ENCODE measurements around the gene PUS1.
"Not testable (repeated sequence)": the region's sequence is repeated elsewhere in the genome, so short reads cannot be mapped to it uniquely, and the experiment has no call there.

The PUS1 gene

DNA sequence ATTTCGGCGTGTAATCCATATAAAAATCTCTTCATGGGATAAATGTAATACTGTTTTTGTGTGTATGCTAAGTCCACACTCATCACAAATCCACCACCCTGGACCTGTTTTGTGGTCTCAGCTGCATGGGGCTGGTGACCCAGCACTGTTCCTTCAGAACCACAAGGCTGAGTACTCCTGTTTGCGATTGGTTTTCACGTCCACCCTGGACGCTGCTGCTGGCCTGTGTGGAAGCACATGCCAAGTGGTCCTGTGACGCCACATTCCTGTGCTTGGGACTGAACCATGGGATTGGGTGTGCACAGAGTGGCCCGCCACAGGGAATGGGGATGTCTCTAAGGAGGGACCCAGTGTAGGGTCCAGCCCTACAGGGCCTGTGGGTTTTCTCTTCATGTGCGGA lies 4.3 kb downstream of the PUS1 start:
- DNase-seq (ENCODE audit: extremely low read depth in 1 of 2, low read depth in 1 of 2), result no peak

DNA sequence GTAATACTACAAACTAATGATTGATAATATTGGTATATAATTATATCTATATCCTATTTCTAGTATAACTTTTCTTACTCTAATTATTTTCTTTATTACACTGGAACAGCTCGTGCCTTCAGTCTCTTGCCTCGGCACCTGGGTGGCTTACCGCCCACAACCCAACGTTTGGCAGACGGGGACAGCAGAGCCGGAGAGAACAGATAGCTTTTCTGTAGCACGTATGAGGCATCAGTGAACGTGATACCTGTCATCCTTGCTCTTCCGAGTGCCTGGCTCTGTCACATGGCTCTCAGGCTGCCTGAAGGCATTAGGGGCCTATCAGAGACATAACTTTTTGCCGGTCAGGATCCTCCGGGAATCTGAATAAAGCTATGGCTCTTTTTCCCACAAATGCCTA lies 5.5 kb downstream of the PUS1 start:
- DNase-seq (ENCODE audit: extremely low read depth in 1 of 2, low read depth in 1 of 2), result no peak

DNA sequence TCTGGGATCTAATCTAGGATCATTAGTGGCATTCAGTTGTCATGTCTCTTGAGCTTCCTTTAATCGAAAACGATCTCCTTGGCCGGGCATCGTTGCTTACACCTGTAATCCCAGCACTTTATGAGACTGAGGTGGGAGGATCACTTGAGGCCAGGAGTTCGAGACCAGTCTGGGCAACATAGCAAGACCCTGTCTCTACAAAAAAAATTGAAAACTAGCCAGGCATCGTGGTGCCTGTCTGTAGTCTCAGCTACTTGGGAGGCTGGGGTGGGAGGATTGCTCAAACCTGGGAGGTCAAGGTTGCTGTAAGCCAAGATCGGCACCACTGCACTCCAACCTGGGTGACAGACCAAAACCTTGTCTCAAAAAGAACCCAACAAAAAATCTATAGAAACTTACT lies 9.0 kb downstream of the PUS1 start:
- no peak for DNase-seq (ENCODE audit: extremely low read depth in 1 of 2, low read depth in 1 of 2)

DNA sequence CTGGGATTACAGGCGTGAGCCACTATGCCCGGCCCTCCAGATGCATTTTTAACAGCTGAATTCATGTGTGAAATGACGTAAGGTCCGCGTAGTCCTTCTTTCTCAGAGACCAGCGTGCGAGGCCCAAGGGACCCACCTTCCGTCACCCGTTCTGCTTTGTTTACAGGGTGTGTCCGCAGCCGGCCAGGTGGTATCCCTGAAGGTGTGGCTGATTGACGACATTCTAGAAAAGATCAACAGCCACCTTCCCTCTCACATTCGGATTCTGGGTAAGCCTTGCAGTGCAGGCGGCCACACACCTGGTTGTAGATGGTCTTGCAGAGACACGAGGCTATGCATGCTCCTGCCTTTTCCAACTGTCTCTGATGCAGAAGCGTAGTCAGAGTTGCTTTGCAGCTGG lies 9.9 kb downstream of the PUS1 start:
- no peak for DNase-seq (ENCODE audit: extremely low read depth in 1 of 2, low read depth in 1 of 2)

DNA sequence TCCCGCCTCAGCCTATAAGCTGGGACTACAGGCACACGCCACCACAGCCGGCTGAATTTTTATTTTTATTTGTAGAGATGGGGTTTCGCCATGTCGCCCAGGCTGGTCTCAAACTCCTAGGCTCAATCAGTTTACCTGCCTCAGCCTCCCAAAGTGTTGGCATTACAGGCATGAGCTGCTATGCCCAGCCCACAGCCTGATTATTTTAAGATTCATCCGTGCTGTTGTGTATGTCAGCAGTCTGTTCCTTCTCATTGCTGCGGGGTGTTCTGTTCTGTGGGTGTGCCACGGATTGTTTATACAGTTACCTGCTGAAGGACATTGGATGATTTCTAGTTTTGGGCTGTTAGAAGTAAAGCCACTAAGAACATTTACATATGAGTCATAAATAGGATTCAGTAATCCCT lies 11.1 kb downstream of the PUS1 start:
- DNase-seq (ENCODE audit: extremely low read depth in 1 of 2, low read depth in 1 of 2), result no peak

DNA sequence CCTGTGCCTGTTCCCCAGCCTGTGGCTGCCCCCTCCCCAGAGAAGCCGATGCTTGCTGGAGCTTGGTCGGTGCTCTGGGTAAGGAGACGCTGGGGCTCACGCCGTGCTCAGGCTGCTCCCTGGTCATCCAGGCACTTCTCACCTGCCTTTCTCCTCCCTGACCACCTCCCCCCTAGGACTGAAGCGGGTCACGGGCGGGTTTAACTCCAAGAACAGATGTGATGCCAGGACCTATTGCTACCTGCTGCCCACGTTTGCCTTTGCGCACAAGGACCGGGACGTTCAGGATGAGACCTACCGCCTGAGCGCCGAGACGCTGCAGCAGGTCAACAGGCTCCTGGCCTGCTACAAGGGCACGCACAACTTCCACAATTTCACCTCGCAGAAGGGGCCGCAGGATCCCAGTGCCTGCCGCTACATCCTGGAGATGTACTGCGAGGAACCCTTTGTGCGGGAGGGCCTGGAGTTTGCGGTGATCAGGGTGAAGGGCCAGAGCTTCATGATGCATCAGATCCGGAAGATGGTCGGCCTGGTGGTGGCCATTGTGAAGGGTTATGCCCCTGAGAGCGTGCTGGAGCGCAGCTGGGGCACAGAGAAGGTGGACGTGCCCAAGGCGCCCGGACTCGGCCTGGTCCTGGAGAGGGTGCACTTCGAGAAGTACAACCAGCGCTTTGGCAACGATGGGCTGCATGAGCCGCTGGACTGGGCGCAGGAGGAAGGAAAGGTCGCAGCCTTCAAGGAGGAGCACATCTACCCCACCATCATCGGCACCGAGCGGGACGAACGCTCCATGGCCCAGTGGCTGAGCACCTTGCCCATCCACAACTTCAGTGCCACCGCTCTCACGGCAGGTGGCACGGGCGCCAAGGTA lies 12.3 kb downstream of the PUS1 start:
- no peak for DNase-seq (ENCODE audit: extremely low read depth in 1 of 2, low read depth in 1 of 2)

DNA sequence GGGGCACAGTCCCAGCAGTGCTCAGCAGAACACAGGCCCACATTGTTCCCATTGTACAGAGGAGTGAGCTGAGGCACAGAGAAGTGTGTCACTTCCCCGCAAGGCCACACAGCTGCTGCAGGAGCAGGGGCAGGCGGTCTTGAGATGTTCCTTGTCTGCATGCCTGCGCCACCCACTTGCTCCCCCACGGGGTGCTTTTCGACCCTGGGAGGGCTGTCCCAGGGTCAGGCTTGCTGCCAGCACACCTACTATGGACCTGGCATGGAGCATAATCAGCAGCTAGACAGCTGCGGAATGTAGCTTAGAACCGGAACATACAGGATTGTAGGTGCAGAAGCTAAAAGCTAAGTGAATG lies 12.9 kb downstream of the PUS1 start:
- DNase-seq (ENCODE audit: extremely low read depth in 1 of 2, low read depth in 1 of 2), result no peak

DNA sequence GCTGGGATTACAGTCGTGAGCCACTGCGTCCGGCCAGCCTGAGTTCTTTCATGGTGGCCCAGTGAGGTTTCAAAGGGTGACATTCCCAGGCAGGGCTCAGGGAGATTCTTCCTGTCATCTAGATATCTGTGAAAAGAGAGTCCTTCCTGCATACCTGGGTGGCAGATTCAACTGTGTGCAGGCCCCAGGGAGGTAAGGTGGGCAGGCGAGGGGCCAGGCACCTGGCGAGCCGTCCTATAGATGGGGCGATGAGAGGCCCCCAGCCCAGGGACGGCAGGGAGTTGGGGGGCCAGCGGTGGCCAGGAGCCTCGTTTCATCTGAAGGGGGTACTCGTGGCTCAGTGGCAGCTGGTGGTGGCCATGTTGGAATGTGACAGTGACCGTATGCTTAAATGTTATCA lies 13.6 kb downstream of the PUS1 start:
- no peak for DNase-seq (ENCODE audit: extremely low read depth in 1 of 2, low read depth in 1 of 2)

DNA sequence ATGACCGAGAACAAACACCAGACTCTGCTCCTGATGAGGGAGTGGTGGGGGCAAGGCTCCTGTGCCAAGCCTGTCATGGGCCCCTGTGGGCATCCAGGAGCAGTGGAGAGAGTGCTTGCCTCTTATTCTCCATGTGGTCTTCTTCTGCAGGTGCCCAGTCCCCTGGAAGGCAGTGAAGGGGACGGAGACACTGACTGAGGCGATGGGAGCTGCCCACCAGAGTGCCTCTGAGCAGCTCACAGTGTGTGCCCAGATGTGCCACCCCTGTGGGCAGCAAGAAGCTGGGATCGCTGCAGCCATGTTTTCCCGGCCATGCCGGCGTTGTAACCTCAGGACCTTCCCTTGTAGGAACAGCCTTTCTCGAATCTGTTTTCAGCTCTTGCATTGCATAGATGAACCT lies 14.3 kb downstream of the PUS1 start:
- no peak for DNase-seq (ENCODE audit: extremely low read depth in 1 of 2, low read depth in 1 of 2)

DNA sequence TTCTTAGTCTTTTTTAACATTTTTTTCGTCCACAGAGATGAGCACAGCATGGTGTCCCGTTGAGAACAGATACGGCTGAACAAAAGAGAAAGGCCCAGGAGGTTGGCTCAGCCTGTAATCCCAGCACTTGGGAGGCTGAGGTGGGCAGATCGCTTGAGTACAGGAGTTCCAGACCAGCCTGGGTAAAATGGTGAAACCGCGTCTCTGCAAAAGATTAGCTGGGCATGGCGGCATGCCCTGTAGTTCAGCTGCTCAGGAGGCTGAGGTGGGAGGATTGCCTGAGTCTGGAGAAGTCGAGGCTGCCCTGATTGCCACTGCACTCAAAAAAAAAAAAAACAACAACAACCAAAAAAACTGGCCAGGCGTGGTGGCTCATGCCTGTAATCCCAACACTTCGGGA lies 14.8 kb downstream of the PUS1 start:
- DNase-seq (ENCODE audit: extremely low read depth in 1 of 2, low read depth in 1 of 2), result no peak

DNA sequence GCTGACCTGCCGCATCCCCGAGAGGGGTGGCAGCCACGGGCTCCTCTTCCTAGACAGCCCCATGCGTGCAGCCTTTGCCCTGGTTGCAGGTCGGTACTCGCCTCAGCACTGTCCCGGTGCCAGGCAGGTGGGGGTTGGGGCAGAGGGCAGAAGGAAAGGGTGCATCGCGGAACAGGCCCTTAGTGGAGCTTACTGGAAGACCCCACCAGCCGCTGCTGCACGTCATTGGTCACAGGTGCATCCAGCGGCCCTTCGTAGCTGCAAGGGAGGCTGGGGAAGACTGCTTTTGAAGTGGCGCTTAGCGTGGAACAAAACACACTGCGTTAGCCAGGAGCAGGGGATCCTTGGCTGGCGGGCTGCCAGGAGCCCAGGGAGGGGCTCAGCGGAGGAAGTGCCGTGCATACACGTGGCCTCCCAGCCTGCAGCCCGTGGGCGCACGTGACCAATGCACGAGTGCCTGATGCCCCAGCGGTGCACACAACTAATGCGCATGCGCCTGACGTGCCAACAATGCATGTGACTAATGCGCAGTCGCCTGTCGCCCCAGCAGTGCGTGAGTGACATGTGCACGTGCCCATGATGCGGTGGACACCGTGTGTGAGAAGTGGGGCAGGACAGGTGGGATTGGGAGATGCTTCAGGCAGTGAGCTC lies 15.7 kb downstream of the PUS1 start:
- no peak for DNase-seq (ENCODE audit: extremely low read depth in 1 of 2, low read depth in 1 of 2)

DNA sequence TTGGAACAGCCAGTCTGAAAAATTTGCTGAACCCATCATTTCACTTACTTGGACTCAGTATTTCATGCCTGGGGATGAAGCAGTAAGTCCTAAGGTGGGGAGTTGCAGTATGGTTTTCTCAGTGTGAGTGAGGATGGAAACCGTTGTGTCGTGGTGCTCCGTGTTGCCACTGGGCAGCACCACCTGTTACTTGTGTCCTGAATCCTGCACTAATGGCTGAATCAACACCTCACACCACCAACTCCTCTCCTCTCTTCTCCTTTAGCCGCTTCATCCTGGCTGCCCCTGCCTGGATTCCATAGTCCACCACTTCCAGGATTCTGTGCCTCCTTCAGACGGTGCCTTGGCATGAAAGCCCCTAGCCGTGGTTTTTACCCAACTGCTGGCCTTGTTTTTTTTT lies 17.7 kb downstream of the PUS1 start:
- no peak for DNase-seq (ENCODE audit: extremely low read depth in 1 of 2, low read depth in 1 of 2)

DNA sequence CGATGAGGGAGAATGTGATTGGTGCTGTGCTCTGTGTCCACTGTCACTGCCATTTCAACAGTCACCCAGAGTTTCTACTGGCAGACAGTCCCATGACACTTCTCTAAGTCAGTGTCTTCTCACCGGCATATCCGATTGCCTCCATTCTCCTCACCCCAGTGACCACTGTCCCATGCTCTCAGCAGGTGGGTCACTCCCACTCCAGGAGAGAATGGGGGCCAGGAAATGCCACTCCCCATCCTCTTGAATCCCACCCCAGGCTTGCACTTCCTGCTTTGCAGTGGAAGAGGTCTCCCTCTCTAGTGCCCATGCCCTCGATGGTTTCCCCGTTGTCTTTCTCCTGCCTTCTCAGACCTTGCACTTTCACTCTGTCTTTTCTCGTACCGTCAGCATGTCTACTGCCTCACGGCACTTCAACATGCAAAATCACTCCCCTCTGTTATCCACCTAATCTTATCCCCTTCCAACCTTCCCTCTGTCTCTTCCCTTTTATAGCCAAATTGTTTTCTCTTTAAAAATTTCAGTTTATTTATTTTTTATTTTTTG lies 18.5 kb downstream of the PUS1 start:
- DNase-seq (ENCODE audit: extremely low read depth in 1 of 2, low read depth in 1 of 2), result no peak

DNA sequence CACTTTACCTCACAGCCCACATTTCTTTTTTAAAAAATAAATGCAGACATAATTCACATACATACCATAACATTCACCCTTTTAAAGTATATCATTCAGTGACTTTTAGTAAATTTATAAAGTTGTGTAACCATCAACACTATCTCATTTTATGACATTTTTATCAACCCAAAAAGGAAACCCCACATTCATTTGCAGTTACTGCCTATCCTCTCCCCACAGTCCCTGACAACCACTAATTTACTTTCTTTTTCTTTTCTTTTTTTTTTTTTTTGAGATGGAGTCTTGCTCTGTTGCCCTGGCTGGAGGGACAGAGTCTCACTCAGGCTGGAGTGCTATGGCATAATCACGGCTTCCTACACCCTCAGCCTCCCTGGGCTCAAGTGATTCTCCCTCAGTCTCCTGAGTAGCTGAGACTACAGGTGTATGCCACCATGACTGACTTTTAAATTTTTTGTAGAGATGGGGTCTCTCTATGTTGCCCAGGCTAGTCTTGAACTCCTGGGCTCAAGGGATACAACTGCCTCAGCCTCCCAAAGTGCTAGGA lies 19.2 kb downstream of the PUS1 start:
- no peak for DNase-seq (ENCODE audit: extremely low read depth in 1 of 2, low read depth in 1 of 2)

DNA sequence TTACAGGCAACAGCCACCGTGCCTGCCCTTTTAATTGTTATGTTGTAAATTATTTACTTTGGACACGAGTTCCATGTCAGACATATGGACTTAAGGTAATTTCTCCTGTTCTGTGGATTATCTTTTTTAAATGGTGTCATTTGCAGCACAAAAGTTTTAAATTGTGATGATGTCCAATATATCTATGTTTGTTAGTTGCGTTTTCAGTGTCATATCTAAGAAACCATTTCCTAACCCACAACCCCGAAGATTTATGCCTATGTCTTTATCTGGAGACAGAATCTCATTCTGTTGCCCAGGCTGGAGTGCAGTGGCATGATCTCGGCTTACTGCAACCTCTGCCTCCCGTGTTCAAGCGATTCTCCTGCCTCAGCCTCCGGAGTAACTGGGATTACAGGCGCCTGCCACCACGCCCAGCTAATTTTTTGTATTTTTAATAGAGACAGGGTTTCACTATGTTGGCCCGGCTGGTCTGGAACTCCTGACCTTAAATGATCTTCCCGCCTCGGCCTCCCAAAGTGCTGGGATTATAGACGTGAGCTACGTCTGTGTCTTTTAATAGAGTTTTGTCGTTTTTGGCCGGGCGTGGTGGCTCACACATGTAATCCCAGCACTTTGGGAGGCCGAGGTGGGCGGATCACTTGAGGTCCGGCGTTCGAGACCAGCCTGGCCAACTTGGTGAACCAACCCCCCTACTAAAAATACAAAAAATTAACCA lies 19.8 kb downstream of the PUS1 start:
- not testable (repeated sequence) for DNase-seq (ENCODE audit: extremely low read depth in 1 of 2, low read depth in 1 of 2)

DNA sequence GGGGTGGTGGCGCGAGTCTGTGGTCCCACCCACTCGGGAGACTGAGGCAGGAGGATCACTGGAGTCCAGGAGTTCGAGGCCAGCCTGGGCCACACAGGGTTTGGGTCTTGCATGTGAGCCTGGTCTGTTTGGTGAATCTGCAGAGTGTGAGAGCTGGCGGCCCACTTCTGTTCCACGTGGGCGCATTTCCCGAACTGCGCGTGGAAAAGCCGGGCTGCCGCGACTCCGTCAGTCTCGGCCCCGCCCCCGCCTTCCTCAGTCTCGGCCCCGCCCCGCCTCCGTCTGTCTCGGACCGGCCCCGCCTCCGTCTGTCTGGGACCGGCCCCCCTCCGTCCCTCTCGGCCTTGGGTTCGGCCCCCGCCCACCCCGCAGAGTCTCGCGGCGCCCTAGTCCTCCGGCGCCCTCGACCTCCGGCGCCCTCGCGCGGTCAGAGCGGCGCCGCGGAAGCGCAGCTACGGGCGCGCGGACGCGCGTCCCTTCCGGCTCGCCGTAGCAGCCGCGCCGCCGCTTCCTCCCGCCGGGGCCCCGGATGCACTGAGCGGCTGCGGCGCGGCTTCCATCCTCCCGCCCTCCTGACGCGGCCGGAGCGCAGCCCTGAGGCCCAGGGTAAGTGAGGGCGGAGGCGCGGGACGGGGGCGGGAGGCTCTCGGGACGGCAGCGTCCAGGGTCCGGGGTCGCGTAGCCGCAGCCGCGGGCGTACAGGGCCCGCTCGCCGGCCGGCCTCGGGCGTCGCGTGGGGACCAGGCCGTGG lies 20.5 kb downstream of the PUS1 start, which contains the start of gene EP400:
Gene EP400 (plus strand): TSS at position 512 of the 751 bp plus-strand sequence. CDS start 10,678 bp downstream, outside the sequence.
- DNase-seq (ENCODE audit: extremely low read depth in 1 of 2, low read depth in 1 of 2), result peak; percentile 86 to 95

DNA sequence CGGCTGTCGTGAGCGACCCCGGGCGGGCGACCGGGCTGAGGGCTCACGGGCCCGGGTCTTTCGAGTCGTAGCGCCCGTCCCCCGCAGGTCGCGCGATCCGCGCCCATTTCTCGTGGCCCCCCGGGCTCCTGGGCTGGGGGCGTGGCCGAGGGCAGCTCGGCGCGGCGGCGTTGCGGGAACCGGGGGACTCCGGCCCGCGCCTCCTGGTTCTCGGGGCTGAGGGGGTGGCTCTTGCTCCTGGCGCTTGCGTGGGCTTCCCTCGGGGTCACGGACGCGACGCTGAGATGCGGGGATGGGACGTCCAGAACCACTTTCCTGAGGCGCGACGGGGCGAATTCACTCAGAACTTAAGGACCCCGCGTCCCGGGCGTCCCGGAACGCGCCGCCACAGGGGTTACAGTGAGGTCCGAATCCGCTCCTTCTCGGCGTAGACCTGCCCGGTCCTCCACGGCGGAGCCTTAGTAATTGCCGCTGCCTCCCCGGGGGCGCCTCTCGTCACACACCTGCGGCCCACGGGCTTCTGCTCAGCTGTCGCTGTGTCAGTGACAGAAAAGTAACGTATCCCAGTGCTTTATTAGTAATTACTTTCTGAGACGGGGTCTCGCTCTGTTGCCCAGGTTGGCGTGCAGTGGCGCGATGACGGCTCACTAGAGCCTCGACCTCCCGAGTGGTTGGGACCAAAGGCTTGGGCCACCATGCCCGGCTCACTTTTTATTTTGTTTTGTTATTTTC lies 21.3 kb downstream of the PUS1 start:
- peak in 1 of 2 donors; percentile 30 for DNase-seq (ENCODE audit: extremely low read depth in 1 of 2, low read depth in 1 of 2)

DNA sequence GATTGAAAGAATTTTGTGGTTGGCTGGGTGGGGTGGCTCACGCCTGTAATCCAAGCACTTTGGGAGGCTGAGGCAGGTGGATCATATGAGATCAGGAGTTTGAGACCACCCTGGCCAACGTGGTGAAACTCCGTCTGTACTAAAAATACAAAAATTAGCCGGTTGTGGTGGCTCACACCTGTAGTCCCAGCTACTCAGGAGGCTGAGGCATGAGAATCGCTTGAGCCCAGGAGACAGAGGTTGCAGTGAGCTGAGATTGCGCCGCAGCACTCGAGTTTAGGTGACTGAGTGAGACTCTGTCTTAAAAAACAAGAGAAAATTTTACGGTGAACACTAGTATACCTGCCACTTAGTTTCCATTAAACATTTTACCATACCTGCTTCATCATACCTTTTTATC lies 24.7 kb downstream of the PUS1 start:
- not testable (repeated sequence) for DNase-seq (ENCODE audit: extremely low read depth in 1 of 2, low read depth in 1 of 2)

DNA sequence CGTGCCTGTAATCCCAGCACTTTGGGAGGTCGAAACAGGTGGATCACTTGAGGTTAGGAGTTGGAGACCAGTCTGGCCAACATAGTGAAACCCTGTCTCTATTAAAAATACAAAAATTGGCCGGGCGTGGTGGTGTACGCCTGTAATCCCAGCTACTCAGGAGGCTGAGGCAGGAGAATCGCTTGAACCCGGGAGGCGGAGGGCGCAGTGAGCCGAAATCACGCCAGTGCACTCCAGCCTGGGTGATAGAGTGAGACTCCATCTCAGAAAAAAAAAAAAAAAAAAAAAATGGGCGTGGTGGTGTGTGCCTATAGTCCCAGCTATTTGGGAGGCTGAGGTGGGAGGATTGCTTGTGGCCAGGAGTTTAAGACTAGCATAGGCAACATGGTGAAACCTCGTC lies 25.4 kb downstream of the PUS1 start:
- not testable (repeated sequence) for DNase-seq (ENCODE audit: extremely low read depth in 1 of 2, low read depth in 1 of 2)

DNA sequence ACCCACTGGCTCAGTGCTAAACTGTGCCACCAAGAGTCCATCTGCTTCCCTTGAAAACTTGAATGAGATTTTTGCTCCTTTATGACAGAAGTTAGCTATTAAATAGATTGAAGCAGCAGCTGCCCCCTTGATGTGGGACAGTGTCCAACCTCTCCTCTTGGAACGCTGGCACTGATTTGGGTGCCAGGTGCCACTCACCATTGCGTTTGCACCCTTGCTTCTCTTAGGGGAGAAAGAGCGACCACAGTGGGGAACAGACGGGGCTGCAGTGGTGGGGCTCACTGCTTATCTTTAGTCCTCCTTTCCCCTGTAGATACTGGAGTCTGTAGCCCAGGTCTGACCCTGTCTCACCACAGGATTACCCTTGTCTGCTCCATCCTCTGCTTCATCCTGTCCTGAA lies 30.0 kb downstream of the PUS1 start:
- no peak for DNase-seq (ENCODE audit: extremely low read depth in 1 of 2, low read depth in 1 of 2)
